ENCODE data around the gene SLC25A5.
"Not testable (repeated sequence)": the region's sequence is repeated elsewhere in the genome, so short reads cannot be mapped to it uniquely, and the experiment has no call there.

Gene SLC25A5

DNA sequence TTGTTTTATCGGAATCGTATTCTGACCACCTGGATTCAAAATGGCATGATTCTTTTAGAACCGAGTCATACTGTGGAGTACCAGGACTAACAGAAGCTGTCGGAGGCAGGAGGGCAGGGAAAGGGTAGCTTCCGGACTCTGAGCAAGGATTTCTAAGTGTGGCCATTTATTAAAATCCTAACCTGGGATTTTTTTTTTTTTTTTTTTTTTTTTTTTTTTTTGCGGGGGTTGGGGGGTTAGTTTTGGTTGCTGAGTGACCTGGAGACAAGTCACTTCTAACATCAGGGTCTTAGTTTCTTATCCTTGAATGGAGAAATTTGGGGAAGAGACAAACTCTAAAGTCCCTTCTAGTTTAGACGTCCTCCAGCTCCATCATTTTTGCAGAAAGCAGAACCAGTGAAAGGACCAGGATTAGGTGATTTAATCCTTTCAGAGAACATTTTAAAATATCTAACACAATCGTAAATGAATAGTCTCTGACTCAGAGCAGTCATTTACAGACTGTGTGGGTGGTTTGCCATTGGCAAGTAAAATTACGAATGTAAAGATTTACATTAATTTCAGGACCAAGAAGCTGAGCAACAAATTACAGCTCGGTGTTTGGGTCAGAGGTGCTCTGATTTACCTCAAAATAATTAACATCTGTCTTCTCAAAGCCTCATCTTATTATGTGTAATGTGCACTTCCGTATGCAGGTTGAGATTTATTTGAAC, 7.3 kb downstream of the SLC25A5 start:
- Histone ChIP-seq H3K4me1 (ENCODE audit: control insufficient read depth, insufficient read depth, low read length) (no peaks in the 10 kb centered on the region), H3K27ac (ENCODE audit: low read length) (no peak overlapping the region), H3K9me3 (ENCODE audit: control insufficient read depth, insufficient read depth, low read length) (no peaks in the 10 kb centered on the region), H3K4me3 (ENCODE audit: low read length) (no peak overlapping the region), H3K36me3 (ENCODE audit: control insufficient read depth, insufficient read depth, low read length) (peaks cover 3% of the 10 kb centered on the region), H3K27me3 (ENCODE audit: control insufficient read depth, insufficient read depth, low read length) (no peaks in the 10 kb centered on the region)
- no CpG with 5 or more reads among the region's 11 CpGs for WGBS (ENCODE audit: insufficient coverage, insufficient read length)
- DNase-seq (ENCODE audit: low read depth, low spot score), result no peak

DNA sequence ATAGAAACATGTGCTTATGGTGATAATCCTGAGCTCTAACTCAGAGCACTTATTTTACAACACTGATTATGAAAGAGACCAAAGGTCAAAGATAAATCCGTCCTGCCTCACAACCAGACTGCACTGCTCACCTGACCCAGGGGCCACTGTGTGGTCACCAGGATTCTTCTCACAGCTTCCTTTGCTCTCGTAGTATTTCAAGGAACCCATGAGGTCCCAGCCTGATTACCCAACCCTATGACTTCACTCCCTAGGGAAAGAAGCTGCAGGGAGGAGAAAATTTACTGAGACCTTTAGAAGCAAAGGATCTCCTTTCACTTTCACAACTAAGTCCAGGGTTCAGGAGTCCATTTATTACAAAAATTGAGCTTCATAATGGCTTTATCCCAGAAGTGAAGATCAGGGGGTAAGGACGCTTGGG, 9.6 kb downstream of the SLC25A5 start:
- no peaks in the 10 kb centered on the region for H3K27me3 ChIP-seq (ENCODE audit: control insufficient read depth, insufficient read depth, low read length)
- no peaks in the 10 kb centered on the region for H3K36me3 ChIP-seq (ENCODE audit: control insufficient read depth, insufficient read depth, low read length)
- no peaks in the 10 kb centered on the region for H3K4me1 ChIP-seq (ENCODE audit: control insufficient read depth, insufficient read depth, low read length)
- H3K27ac ChIP-seq (ENCODE audit: low read length), result no peak overlapping the region
- no CpG with 5 or more reads among the region's 3 CpGs for WGBS (ENCODE audit: insufficient coverage, insufficient read length)
- H3K9me3 ChIP-seq (ENCODE audit: control insufficient read depth, insufficient read depth, low read length), result no peaks in the 10 kb centered on the region
- DNase-seq (ENCODE audit: low read depth, low spot score), result no peak
- no peak overlapping the region for H3K4me3 ChIP-seq (ENCODE audit: low read length)

DNA sequence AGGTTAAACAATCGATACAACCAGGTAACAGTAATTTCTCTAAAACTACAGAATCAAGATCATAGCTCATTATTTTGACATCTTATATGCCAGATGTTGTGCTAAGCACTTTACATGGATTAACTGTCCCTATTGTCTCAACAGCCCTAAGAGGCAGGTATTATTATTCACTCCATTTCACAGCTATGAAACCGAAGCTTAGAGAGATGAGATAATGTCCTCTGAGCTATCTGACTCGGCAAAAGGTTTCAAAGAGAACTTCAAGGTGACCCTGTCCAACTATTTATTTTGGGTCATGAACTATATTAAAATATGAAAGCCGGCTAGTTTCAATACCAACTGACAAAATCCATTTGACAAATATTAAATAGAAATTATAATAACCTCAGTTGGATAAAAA, 10.3 kb downstream of the SLC25A5 start:
- DNase-seq (ENCODE audit: low read depth, low spot score), result no peak
- H3K36me3 ChIP-seq (ENCODE audit: control insufficient read depth, insufficient read depth, low read length), result no peaks in the 10 kb centered on the region
- no peaks in the 10 kb centered on the region for H3K9me3 ChIP-seq (ENCODE audit: control insufficient read depth, insufficient read depth, low read length)
- WGBS (ENCODE audit: insufficient coverage, insufficient read length), result no CpG with 5 or more reads among the region's 4 CpGs
- peaks cover 3% of the 10 kb centered on the region; the same call in 1 of the 2 replicates for H3K4me1 ChIP-seq (ENCODE audit: control insufficient read depth, insufficient read depth, low read length)
- H3K4me3 ChIP-seq (ENCODE audit: low read length), result no peak overlapping the region
- no peak overlapping the region for H3K27ac ChIP-seq (ENCODE audit: low read length)
- no peaks in the 10 kb centered on the region for H3K27me3 ChIP-seq (ENCODE audit: control insufficient read depth, insufficient read depth, low read length)

DNA sequence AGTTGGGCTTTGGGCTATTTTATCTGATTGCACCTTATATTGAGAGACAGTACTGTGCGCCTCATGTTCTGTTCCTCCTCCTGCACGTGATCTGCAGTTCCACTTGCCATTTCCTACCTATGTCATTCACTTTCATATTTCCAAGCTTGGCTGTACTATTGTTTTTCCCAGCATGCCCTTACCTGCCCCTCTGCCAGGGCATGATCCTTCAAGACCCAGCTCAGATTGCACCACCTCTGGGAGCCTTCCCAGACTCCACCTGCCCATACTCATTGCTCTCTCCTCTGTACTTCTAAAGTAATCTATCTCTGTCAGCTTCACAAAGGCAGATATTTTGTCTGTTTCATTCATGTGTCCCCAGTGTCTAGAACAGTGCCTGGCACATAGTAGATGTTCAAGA, 11.6 kb downstream of the SLC25A5 start:
- H3K4me1 ChIP-seq (ENCODE audit: control insufficient read depth, insufficient read depth, low read length), result peaks cover 3% of the 10 kb centered on the region; the same call in 1 of the 2 replicates
- no peak overlapping the region for H3K4me3 ChIP-seq (ENCODE audit: low read length)
- no peaks in the 10 kb centered on the region for H3K9me3 ChIP-seq (ENCODE audit: control insufficient read depth, insufficient read depth, low read length)
- no peaks in the 10 kb centered on the region for H3K36me3 ChIP-seq (ENCODE audit: control insufficient read depth, insufficient read depth, low read length)
- no peak for DNase-seq (ENCODE audit: low read depth, low spot score)
- WGBS (ENCODE audit: insufficient coverage, insufficient read length), result no CpG with 5 or more reads among the region's 2 CpGs
- no peak overlapping the region for H3K27ac ChIP-seq (ENCODE audit: low read length)
- H3K27me3 ChIP-seq (ENCODE audit: control insufficient read depth, insufficient read depth, low read length), result no peaks in the 10 kb centered on the region

DNA sequence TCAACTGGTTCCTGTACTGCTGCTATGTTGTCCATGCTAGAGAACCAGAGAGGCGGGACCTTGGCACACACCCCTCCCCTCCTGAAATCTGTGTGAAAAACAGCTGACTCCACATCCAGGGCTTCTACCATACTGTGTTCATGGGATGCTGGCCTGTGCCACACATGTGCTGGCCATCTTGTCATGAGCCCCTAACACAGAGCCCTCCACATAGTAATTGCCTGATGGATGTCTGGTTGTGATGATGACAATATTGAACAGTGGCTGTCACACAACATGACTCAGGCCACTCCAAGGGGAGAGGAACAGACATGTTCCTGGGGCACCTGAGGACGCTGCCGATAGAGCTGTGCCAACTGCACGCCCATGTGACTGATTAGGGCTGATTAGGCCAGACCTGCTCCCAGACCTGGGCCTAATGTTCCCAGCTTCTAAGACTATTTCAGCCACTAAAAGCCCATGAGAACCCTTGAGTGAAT, 13.1 kb downstream of the SLC25A5 start:
- H3K36me3 ChIP-seq (ENCODE audit: control insufficient read depth, insufficient read depth, low read length), result no peaks in the 10 kb centered on the region
- no peak overlapping the region for H3K27ac ChIP-seq (ENCODE audit: low read length)
- no peaks in the 10 kb centered on the region for H3K9me3 ChIP-seq (ENCODE audit: control insufficient read depth, insufficient read depth, low read length)
- DNase-seq (ENCODE audit: low read depth, low spot score), result no peak
- WGBS (ENCODE audit: insufficient coverage, insufficient read length), result no CpG with 5 or more reads among the region's 4 CpGs
- H3K27me3 ChIP-seq (ENCODE audit: control insufficient read depth, insufficient read depth, low read length), result no peaks in the 10 kb centered on the region
- H3K4me3 ChIP-seq (ENCODE audit: low read length), result no peak overlapping the region
- H3K4me1 ChIP-seq (ENCODE audit: control insufficient read depth, insufficient read depth, low read length), result peaks cover 3% of the 10 kb centered on the region; the same call in 1 of the 2 replicates

DNA sequence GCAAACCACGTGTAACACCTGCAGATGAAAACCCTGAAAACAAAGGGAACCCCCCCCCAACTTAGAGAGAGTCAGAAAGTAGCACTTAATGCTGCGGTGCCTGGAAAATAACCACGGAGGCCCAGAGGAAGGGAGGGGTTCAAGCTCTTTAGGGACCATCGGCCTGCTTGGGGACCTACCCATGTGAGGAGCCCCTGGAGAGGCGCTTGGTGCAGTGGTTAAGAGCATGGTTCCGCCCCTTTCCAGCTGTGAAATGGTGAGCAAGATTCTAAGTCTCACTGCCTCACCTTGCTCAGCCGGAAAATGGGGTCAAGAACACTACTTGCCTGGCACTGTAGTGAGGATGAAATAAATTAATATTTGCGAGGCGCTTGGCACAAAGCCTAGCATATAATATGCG, 13.8 kb downstream of the SLC25A5 start:
- no CpG with 5 or more reads among the region's 10 CpGs for WGBS (ENCODE audit: insufficient coverage, insufficient read length)
- Histone ChIP-seq H3K4me3 (ENCODE audit: low read length) (no peak overlapping the region), H3K27me3 (ENCODE audit: control insufficient read depth, insufficient read depth, low read length) (no peaks in the 10 kb centered on the region), H3K9me3 (ENCODE audit: control insufficient read depth, insufficient read depth, low read length) (no peaks in the 10 kb centered on the region), H3K36me3 (ENCODE audit: control insufficient read depth, insufficient read depth, low read length) (no peaks in the 10 kb centered on the region), H3K4me1 (ENCODE audit: control insufficient read depth, insufficient read depth, low read length) (peaks cover 3% of the 10 kb centered on the region; the same call in 1 of the 2 replicates), H3K27ac (ENCODE audit: low read length) (no peak overlapping the region)
- DNase-seq (ENCODE audit: low read depth, low spot score), result no peak

DNA sequence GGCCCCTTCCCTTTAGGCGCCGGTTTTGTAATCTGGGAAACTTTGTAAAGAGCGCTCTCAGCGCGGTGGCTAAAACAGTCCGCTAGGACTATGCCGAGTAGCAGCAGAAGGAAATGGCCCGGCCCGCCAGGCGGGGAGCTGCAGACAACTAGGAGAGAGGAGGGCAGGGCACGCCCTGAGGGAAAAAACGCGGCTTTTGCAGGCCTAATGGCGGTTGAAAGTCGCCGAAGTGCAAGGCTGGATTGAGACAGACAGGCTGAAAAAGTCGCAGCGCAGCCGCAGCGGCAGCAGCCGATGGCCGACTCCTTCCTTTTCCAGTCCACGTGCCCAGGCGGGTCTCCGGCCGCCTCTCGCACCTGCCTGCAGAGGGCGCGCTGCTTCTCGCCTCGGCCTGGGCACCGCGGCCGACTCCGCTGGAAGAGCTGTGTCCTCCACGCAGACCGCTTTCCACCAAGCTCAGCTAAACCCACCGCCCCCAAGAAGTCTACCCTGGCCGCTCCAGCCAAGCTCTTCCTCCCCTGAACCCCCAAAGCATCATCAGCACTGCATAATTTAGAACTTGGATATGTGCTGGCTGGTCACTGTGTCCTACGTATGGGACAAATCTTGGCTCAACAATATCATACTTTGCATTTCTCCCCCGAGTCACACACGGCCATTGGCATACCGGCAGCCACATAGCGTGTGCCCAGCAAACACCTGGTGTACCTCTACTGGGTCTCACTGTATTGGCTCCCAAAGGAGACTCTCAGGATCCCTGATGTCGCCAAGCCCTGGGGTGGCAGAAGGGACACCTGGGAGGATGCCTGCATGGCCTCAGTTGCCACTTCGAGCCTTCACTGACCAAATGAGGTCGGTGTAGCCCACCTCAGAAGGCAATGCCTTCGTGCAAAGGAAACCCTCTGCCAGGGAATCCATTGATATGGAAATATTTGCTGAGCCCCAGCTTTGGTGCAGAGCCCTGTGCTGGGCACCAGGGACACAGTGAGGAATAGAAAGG, 14.5 kb downstream of the SLC25A5 start:
- Histone ChIP-seq H3K27ac (ENCODE audit: low read length) (no peak overlapping the region), H3K36me3 (ENCODE audit: control insufficient read depth, insufficient read depth, low read length) (no peaks in the 10 kb centered on the region), H3K4me3 (ENCODE audit: low read length) (peak overlapping the region; percentile 30; the same call in 1 of the 2 replicates), H3K27me3 (ENCODE audit: control insufficient read depth, insufficient read depth, low read length) (no peaks in the 10 kb centered on the region), H3K4me1 (ENCODE audit: control insufficient read depth, insufficient read depth, low read length) (peaks cover 3% of the 10 kb centered on the region; the same call in 1 of the 2 replicates), H3K9me3 (ENCODE audit: control insufficient read depth, insufficient read depth, low read length) (no peaks in the 10 kb centered on the region)
- DNase-seq (ENCODE audit: low read depth, low spot score), result no peak
- no CpG with 5 or more reads among the region's 48 CpGs for WGBS (ENCODE audit: insufficient coverage, insufficient read length)

DNA sequence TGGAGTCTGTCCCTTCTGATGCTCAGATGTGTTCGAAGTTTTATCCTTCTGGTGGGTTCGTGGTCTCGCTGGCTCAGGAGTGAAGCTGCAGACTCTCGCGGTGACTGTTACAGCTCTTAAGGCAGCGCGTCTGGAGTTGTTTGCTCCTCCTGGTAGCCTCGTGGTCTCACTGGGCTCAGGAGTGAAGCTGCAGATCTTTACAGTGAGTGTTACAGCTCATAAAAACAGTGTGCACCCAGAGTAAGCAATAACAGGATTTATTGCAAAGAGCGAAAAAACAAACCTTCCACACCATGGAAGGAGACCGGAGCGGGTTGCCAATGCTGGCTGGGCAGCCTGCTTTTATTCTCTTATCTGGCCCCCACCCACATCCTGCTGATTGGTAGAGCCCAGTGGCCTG, 18.5 kb downstream of the SLC25A5 start:
- no peak overlapping the region for H3K27ac ChIP-seq (ENCODE audit: low read length)
- WGBS (ENCODE audit: insufficient coverage, insufficient read length), result no CpG with 5 or more reads among the region's 11 CpGs

DNA sequence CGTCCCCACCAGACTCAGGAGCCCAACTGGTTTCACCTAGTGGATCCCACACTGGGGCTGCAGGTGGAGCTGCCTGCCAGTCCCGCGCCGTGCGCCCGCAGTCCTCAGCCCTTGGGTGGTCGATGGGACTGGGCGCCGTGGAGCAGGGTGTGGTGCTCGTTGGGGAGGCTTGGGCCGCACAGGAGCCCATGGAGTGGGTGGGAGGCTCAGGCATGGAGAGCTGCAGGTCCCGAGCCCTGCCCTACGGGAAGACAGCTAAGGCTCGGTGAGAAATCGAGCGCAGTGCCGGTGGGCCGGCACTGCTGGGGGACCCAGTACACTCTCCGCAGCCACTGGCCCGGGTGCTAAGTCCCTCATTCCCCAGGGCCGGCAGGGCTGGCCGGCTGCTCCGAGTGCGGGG, 19.5 kb downstream of the SLC25A5 start:
- not testable (repeated sequence) for H3K4me1 ChIP-seq (ENCODE audit: control insufficient read depth, insufficient read depth, low read length); H3K27ac ChIP-seq (ENCODE audit: low read length); H3K36me3 ChIP-seq (ENCODE audit: control insufficient read depth, insufficient read depth, low read length); H3K4me3 ChIP-seq (ENCODE audit: low read length); H3K27me3 ChIP-seq (ENCODE audit: control insufficient read depth, insufficient read depth, low read length); H3K9me3 ChIP-seq (ENCODE audit: control insufficient read depth, insufficient read depth, low read length); DNase-seq (ENCODE audit: low read depth, low spot score)
- WGBS (ENCODE audit: insufficient coverage, insufficient read length), result no CpG with 5 or more reads among the region's 24 CpGs

More for the DNA sequence above, 18.5 kb downstream of the SLC25A5 start:
- H3K27me3 ChIP-seq (ENCODE audit: control insufficient read depth, insufficient read depth, low read length), result no peaks in the 10 kb centered on the region
- H3K9me3 ChIP-seq (ENCODE audit: control insufficient read depth, insufficient read depth, low read length), result no peaks in the 10 kb centered on the region
- no peak overlapping the region for H3K4me3 ChIP-seq (ENCODE audit: low read length)
- H3K4me1 ChIP-seq (ENCODE audit: control insufficient read depth, insufficient read depth, low read length), result peaks cover 3% of the 10 kb centered on the region; the same call in 1 of the 2 replicates
- no peak for DNase-seq (ENCODE audit: low read depth, low spot score)
- H3K36me3 ChIP-seq (ENCODE audit: control insufficient read depth, insufficient read depth, low read length), result no peaks in the 10 kb centered on the region

DNA sequence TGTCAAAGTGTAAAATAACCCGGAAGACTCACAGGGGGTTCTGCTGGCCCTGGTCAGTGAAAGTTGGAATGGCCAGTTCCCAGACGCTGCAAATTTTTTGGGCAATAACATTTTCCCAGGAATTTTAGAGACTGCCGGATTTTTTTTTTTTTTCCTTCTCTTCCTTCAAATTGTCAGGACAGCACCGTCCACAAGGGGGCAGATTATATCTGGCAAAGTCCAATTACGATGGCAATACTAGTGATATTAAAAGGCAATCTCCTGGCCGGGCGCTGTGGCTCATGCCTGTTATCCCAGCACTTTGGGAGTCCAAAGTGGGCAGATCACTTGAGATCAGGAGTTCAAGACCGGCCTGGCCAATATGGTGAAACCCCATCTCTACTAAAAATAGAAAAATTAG, 20.5 kb downstream of the SLC25A5 start:
- no peak overlapping the region for H3K27ac ChIP-seq (ENCODE audit: low read length)
- DNase-seq (ENCODE audit: low read depth, low spot score), result no peak
- H3K4me1 ChIP-seq (ENCODE audit: control insufficient read depth, insufficient read depth, low read length), result no peaks in the 10 kb centered on the region
- H3K4me3 ChIP-seq (ENCODE audit: low read length), result no peak overlapping the region
- no peaks in the 10 kb centered on the region for H3K36me3 ChIP-seq (ENCODE audit: control insufficient read depth, insufficient read depth, low read length)
- no peaks in the 10 kb centered on the region for H3K27me3 ChIP-seq (ENCODE audit: control insufficient read depth, insufficient read depth, low read length)
- H3K9me3 ChIP-seq (ENCODE audit: control insufficient read depth, insufficient read depth, low read length), result no peaks in the 10 kb centered on the region
- no CpG with 5 or more reads among the region's 8 CpGs for WGBS (ENCODE audit: insufficient coverage, insufficient read length)
